Hepatocyte (in vitro differentiated cells): ENCODE measurements around the gene SHC1.

ENCODE experiments used
- CTCF ChIP-seq: fragments of 200-600 bp; sonication (generic); IDR thresholded peaks from 2 replicates; pipeline ENCODE4 v1.5.1; 2016; ENCODE audit warnings: antibody characterized with exemption, mild to moderate bottlenecking; ENCODE audit not compliant: poor library complexity
- EZH2 ChIP-seq: fragments of 200-600 bp; sonication (generic); IDR thresholded peaks from 2 replicates; pipeline ENCODE4 v1.6.1; 2016; ENCODE audit warnings: antibody characterized with exemption, mild to moderate bottlenecking, borderline replicate concordance
- EZH2phosphoT487 ChIP-seq: fragments of 200-600 bp; sonication (generic); IDR thresholded peaks from one replicate; pipeline ENCODE4 v1.6.1; 2018; ENCODE audit warnings: antibody characterized with exemption, mild to moderate bottlenecking, low read depth, moderate library complexity; ENCODE audit not compliant: unreplicated experiment, severe bottlenecking

GRCh38 chr1:154961207-154962155, 9.1 kb downstream of the SHC1 start, which contains the start of gene PYGO2:
- TF ChIP-seq CTCF (peak; percentile 79), EZH2phosphoT487 (no peak), EZH2 (no peak)
